A549 treated with AZD2906 at 1 μM for 4 hours (cell line): ENCODE results near the gene ZNF335. TPM values are rescaled to one million over a fixed set of nuclear protein-coding genes. Genes with fewer than 3 reads are reported as not detected.

Source experiments
- total RNA-seq: library from RNA; stranded (reverse); fragments of 200-300 nt; extraction: Qiagen RNA extraction; gene quantifications from 5 replicates; pipeline ENCODE4 v1.2.3, GENCODE V29; 2022

The ZNF335 gene, protein sequence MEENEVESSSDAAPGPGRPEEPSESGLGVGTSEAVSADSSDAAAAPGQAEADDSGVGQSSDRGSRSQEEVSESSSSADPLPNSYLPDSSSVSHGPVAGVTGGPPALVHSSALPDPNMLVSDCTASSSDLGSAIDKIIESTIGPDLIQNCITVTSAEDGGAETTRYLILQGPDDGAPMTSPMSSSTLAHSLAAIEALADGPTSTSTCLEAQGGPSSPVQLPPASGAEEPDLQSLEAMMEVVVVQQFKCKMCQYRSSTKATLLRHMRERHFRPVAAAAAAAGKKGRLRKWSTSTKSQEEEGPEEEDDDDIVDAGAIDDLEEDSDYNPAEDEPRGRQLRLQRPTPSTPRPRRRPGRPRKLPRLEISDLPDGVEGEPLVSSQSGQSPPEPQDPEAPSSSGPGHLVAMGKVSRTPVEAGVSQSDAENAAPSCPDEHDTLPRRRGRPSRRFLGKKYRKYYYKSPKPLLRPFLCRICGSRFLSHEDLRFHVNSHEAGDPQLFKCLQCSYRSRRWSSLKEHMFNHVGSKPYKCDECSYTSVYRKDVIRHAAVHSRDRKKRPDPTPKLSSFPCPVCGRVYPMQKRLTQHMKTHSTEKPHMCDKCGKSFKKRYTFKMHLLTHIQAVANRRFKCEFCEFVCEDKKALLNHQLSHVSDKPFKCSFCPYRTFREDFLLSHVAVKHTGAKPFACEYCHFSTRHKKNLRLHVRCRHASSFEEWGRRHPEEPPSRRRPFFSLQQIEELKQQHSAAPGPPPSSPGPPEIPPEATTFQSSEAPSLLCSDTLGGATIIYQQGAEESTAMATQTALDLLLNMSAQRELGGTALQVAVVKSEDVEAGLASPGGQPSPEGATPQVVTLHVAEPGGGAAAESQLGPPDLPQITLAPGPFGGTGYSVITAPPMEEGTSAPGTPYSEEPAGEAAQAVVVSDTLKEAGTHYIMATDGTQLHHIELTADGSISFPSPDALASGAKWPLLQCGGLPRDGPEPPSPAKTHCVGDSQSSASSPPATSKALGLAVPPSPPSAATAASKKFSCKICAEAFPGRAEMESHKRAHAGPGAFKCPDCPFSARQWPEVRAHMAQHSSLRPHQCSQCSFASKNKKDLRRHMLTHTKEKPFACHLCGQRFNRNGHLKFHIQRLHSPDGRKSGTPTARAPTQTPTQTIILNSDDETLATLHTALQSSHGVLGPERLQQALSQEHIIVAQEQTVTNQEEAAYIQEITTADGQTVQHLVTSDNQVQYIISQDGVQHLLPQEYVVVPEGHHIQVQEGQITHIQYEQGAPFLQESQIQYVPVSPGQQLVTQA (N-terminal part only)
- 6.6 to 9.5 TPM (median 8.6 TPM) in 5 replicates for total RNA-seq

DNA sequence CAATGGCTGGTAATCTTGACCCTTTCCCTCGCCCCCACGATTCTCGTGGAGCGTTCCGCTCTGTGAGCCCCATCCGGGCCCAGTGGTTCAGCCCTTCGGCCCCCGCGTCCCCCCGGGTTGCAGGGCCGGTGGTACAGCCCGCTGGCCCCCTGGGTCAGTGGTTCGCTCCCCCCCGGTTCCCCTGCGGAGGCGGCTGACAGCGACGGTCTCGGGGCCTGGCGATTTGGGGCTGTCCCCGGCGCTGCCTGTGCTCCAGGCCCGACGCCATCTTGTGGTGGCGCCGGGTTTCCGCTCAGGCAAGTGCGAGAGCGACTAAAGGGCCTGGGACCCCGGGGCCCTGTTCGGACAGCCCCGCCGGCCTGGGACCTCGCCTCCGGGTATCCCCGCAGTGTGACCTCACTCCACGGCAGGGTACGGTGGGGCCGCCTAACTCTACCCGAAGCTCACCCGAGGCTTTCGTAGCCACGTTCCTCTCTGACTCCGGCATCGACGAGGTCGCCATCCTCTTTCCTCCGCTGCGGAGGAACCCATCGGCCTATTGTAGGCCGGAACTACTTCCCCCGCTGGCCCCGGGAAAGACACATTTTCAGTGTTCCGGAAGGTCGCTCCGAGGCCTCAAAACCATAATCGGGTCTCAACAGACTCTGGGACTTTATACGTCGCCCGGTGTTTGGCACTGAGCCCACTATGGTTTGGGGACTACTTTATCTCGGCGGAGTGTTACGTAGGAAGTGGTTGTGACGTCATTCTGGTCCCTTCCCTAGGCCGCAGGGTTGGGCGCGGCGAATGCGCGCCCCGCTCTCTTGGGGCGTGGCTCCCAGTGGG, at the start of gene ZNF335:
Gene ZNF335, minus strand, starts transcription at position 529 of the 825 bp plus-strand sequence. CDS start 793 bp downstream, outside the sequence.

DNA sequence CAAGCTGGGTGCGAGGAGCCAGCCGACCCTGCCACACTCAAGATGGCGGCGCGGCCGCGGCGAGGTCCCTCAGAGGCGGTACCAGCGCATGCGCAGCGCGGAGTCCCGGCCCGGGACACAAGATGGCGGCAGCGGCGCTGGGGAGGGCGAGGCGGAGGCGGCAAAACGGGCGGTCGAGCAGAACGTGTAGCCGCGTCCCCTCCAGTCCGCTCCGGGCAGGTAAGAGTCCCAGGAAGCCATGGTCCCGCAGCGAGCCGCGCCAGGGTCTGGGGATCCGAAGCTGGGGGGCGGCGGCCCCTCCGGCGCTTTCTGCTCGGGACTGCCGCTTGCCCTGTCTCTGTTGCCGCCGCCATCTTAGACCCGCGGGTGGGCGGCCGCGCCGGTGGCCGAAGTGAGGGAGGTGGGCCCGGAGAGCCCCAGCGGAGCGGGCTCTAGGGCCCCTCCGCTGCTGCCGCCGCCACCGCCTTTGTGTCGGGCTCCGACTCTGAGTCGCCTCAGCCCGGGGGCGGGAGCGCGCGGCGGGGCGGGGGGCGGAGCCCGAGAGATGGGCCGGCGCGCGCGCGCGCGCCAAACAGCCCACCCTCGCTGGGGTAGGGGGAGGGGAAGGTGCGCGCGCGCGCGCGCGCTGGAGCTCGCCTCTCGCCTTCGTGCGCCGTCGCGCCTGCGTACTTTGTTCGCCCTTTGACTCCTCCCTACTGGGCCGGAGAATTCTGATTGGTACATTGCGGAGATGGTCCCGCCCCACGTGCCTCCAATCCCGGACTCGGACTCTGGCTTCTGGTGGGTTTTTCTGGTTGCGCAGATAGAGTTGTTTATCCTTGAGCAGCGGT, 37.2 kb downstream of the ZNF335 start, which contains the start of gene PCIF1:
Gene PCIF1, plus strand, starts transcription at position 98 of the 830 bp plus-strand sequence. CDS start 4,317 bp downstream, outside the sequence.

GRCh38 chr20:45911486-45912343, 60.3 kb downstream of the ZNF335 start, which contains the start of gene PLTP:
Gene PLTP, minus strand, starts transcription at chr20:45912155. Its CDS starts 703 bp downstream, at chr20:45911452.

Other genes with a start within 250 kb of the ZNF335 start
- gene SPINT4, start 249.9 kb downstream of the ZNF335 start, total RNA-seq, result not detected in 5 replicates
- gene WFDC3, start 180.3 kb downstream of the ZNF335 start, total RNA-seq, result not detected in 5 replicates
- 30.2 to 35.8 TPM (median 35.2 TPM) in 5 replicates for gene DNTTIP1, start 180.2 kb downstream of the ZNF335 start, total RNA-seq
- gene UBE2C, start 159.6 kb downstream of the ZNF335 start, total RNA-seq, result 217 to 241 TPM (median 229 TPM) in 5 replicates
- 0.13 to 0.26 TPM (median 0.25 TPM) in 3 of 5 replicates, not detected in the others for gene TNNC2, start 144.9 kb downstream of the ZNF335 start, total RNA-seq
- 8.7 to 10.8 TPM (median 10.1 TPM) in 5 replicates for gene SNX21, start 138.4 kb downstream of the ZNF335 start, total RNA-seq
- gene ACOT8, start 114.8 kb downstream of the ZNF335 start, total RNA-seq, result 18.1 to 21.1 TPM (median 18.5 TPM) in 5 replicates
- 1.6 to 2.2 TPM (median 1.7 TPM) in 5 replicates for gene ZSWIM3, start 114.6 kb downstream of the ZNF335 start, total RNA-seq
- 4.9 to 5.9 TPM (median 5.8 TPM) in 5 replicates for gene ZSWIM1, start 91.0 kb downstream of the ZNF335 start, total RNA-seq
- gene SPATA25, start 84.6 kb downstream of the ZNF335 start, total RNA-seq, result 0.23 to 0.48 TPM (median 0.30 TPM) in 5 replicates
- gene NEURL2, start 81.0 kb downstream of the ZNF335 start, total RNA-seq, result 0.61 to 1.1 TPM (median 0.96 TPM) in 5 replicates
- gene CTSA, start 80.9 kb downstream of the ZNF335 start, total RNA-seq, result 91.5 to 122 TPM (median 109 TPM) in 5 replicates
- gene PLTP, start 60.0 kb downstream of the ZNF335 start, total RNA-seq, result 1.4 to 2.0 TPM (median 1.7 TPM) in 5 replicates
- 28.6 to 37.2 TPM (median 33.6 TPM) in 5 replicates for gene PCIF1, start 37.5 kb downstream of the ZNF335 start, total RNA-seq
- gene MMP9, start 36.7 kb upstream of the ZNF335 start, total RNA-seq, result 0.19 to 0.52 TPM (median 0.44 TPM) in 5 replicates
- gene SLC12A5, start 57.0 kb upstream of the ZNF335 start, total RNA-seq, result 10.9 to 19.3 TPM (median 13.7 TPM) in 5 replicates
- gene NCOA5, start 117.8 kb upstream of the ZNF335 start, total RNA-seq, result 18.3 to 22.3 TPM (median 20.4 TPM) in 5 replicates
- gene CD40, start 146.1 kb upstream of the ZNF335 start, total RNA-seq, result 3.5 to 5.2 TPM (median 4.3 TPM) in 5 replicates